Endothelial cell of umbilical vein (primary cell): ENCODE results near the gene COQ8A. TPM values are rescaled to one million over a fixed set of nuclear protein-coding genes. Genes with fewer than 3 reads are reported as not detected.

Source experiments
- BruUV-seq: library from RNA; stranded (reverse); fragments of 400-500 nt; replicated peaks from 2 replicates; lab custom pipeline; 2021; lab: Mats Ljungman, UMichigan
- CTCF ChIA-PET: fragments of 300-600, 350-600 bp; sonication (Branson Sonifier 250); formaldehyde crosslinking; loops from one replicate; lab custom pipeline; 2021; ENCODE audit warnings: antibody characterized with exemption, inconsistent platforms; lab: Charles Lee
- POLR2A ChIA-PET: fragments of 300-600, 350-600 bp; sonication (Branson Sonifier 250); formaldehyde crosslinking; loops from one replicate; lab custom pipeline; 2021; ENCODE audit warnings: antibody characterized with exemption, inconsistent platforms; lab: Charles Lee
- DNase-seq: peaks from one replicate; pipeline ENCODE4 v3.0.0-alpha.2; 2011; ENCODE audit warnings: low read depth, low spot score
- FAIRE-seq: peaks from 2 replicates; lab custom pipeline; 2011; peaks lifted over from hg19 to GRCh38; lab: Jason Lieb, UNC
- H2AFZ ChIP-seq: 2 replicates; pipeline ENCODE4 v1.6.0; 2012; ENCODE audit warnings: low read depth, low read length, control low read depth, inconsistent platforms
- H3K27ac ChIP-seq: 2 replicates; pipeline ENCODE4 v1.5.1; 2011; ENCODE audit warnings: low read depth, mild to moderate bottlenecking, control low read depth, low read length, moderate library complexity; ENCODE audit not compliant: insufficient read depth
- H3K27me3 ChIP-seq, 2 experiments: 2 replicates each; pipeline versions ENCODE4 v1.6.0 to v1.6.1; 2011; ENCODE audit warnings: low read length in 2 of 2, mixed read lengths in 1 of 2; ENCODE audit not compliant: control insufficient read depth in 2 of 2, insufficient read depth in 2 of 2
- H3K36me3 ChIP-seq, 2 experiments: 2 replicates in 1 of 2; 3 replicates in 1 of 2; pipeline ENCODE4 v1.5.1; 2011; ENCODE audit warnings: low read length in 2 of 2, mild to moderate bottlenecking in 1 of 2, moderate library complexity in 1 of 2; ENCODE audit not compliant: control insufficient read depth in 2 of 2, insufficient read depth in 2 of 2; ENCODE audit errors: extremely low read depth in 1 of 2
- H3K4me1 ChIP-seq: 3 replicates; pipeline ENCODE4 v1.5.1; 2011; ENCODE audit warnings: mild to moderate bottlenecking, low read length; ENCODE audit not compliant: control insufficient read depth, insufficient read depth; ENCODE audit errors: extremely low read depth
- H3K4me2 ChIP-seq: 2 replicates; pipeline ENCODE4 v1.6.1; 2011; ENCODE audit warnings: low read length, control low read depth, mixed read lengths; ENCODE audit not compliant: insufficient read depth
- H3K4me3 ChIP-seq, 3 experiments: fragments of 200-600 bp in 1 of 3; sonication (generic), shearing (Covaris generic) in 1 of 3; replicated peaks in 1 of 3; 2 replicates each; pipeline ENCODE4 v1.5.1; 2011 to 2016; ENCODE audit warnings: control low read depth in 3 of 3, low read length in 3 of 3, mild to moderate bottlenecking in 2 of 3, inconsistent platforms in 1 of 3, low read depth in 1 of 3, moderate library complexity in 1 of 3; ENCODE audit not compliant: insufficient read depth in 1 of 3
- H3K79me2 ChIP-seq: 2 replicates; pipeline ENCODE4 v1.6.0; 2012; ENCODE audit warnings: low read length, inconsistent platforms; ENCODE audit not compliant: control insufficient read depth, insufficient read depth
- H3K9ac ChIP-seq: replicated peaks from 2 replicates; pipeline ENCODE3; 2011; ENCODE audit warnings: low read length, control low read depth; ENCODE audit not compliant: insufficient read depth; ENCODE audit errors: extremely low read depth
- H3K9me1 ChIP-seq: replicated peaks from 3 replicates; pipeline ENCODE4 v1.6.0; 2011; ENCODE audit warnings: mild to moderate bottlenecking, low read length; ENCODE audit not compliant: control insufficient read depth, insufficient read depth; ENCODE audit errors: extremely low read depth
- H3K9me3 ChIP-seq: replicated peaks from 2 replicates; pipeline ENCODE4 v1.5.1; 2012; ENCODE audit warnings: low read length, inconsistent platforms; ENCODE audit not compliant: control insufficient read depth, insufficient read depth
- H4K20me1 ChIP-seq: replicated peaks from 2 replicates; pipeline ENCODE3; 2011; ENCODE audit warnings: mild to moderate bottlenecking, low read length; ENCODE audit not compliant: control insufficient read depth, insufficient read depth; ENCODE audit errors: extremely low read depth
- CTCF ChIP-seq, 2 donors: IDR thresholded peaks; 1 replicate in 1 of 2; 2 replicates in 1 of 2; pipeline ENCODE4 v1.5.1; 2011; ENCODE audit warnings: low read length in 2 of 2, mild to moderate bottlenecking in 2 of 2, moderate library complexity in 2 of 2, control low read depth in 1 of 2, inconsistent platforms in 1 of 2, low read depth in 1 of 2; ENCODE audit not compliant: insufficient read depth in 1 of 2; ENCODE audit errors: extremely low read depth in 1 of 2
- EZH2 ChIP-seq: IDR thresholded peaks from 2 replicates; pipeline ENCODE4 v1.6.1; 2012; ENCODE audit warnings: borderline replicate concordance, low read depth, mild to moderate bottlenecking, moderate library complexity, low read length, inconsistent platforms; ENCODE audit not compliant: severe bottlenecking
- FOS ChIP-seq: IDR thresholded peaks from 2 replicates; pipeline ENCODE4 v1.6.1; 2011; ENCODE audit warnings: mild to moderate bottlenecking, low read length, moderate library complexity, borderline replicate concordance; ENCODE audit not compliant: insufficient read depth
- GATA2 ChIP-seq: IDR thresholded peaks from 2 replicates; pipeline ENCODE4 v1.7.0; 2011; ENCODE audit warnings: low read depth, mild to moderate bottlenecking, moderate library complexity, mixed read lengths, low read length; ENCODE audit not compliant: insufficient read length, insufficient read depth
- JUN ChIP-seq: IDR thresholded peaks from 2 replicates; pipeline ENCODE4 v1.6.1; 2011; ENCODE audit warnings: borderline replicate concordance, low read depth; ENCODE audit not compliant: insufficient read length, insufficient read depth
- MYC ChIP-seq: IDR thresholded peaks from one replicate; pipeline ENCODE4 v1.6.1; 2011; ENCODE audit warnings: mild to moderate bottlenecking, low read depth, low read length
- POLR2A ChIP-seq: IDR thresholded peaks from 2 replicates; pipeline ENCODE4 v1.6.1; 2012; ENCODE audit warnings: low read depth, mild to moderate bottlenecking, control low read depth, low read length
- POLR2AphosphoS5 ChIP-seq: IDR thresholded peaks from 2 replicates; pipeline ENCODE4 v1.6.1; 2012; ENCODE audit warnings: low read depth, mild to moderate bottlenecking, control low read depth, low read length, moderate library complexity; ENCODE audit not compliant: insufficient read depth
- dilution Hi-C: fragments of 300-500 bp; cut with MboI; formaldehyde crosslinking; loops from one replicate; pipeline ENCODE4 v1.15.0; 2019; ENCODE audit warnings: low sequenced_read_pairs; ENCODE audit not compliant: extremely low pct_ligation_motif_present
- intact Hi-C: fragments of 100-400 bp; cut with micrococcal nuclease; formaldehyde crosslinking; loops from one replicate; pipeline ENCODE4 v1.10.0; 2022
- polyA plus RNA-seq, 4 experiments: library from polyadenylated mRNA; depleted of rRNA in 3 of 4; stranded (reverse) in 3 of 4; unstranded in 1 of 4; fragments of >200 nt; gene quantifications; 2 replicates each; pipeline versions ENCODE4 v1.2.1 to v1.2.3, GENCODE V29; 2011 to 2012; ENCODE audit warnings: missing spikeins in 1 of 4
- total RNA-seq: library from RNA; stranded (reverse); gene quantifications from 2 replicates; pipeline ENCODE4 v1.2.3, GENCODE V29; 2021
- TF ChIP-seq, protein P1 (sequence below): IDR thresholded peaks from 2 replicates; pipeline ENCODE4 v1.6.1; 2011; ENCODE audit not compliant: insufficient read depth, insufficient read length

Gene COQ8A
- total and polyA plus RNA-seq, 2 donors (not counting 3 experiments of a cell fraction or from before 2014, with no cell fraction given): 6.8 to 9.4 TPM

- Histone ChIP-seq H2AFZ (no peak overlapping the region), H3K9me3 (no peaks in the 10 kb centered on the region), H3K27me3 (no peaks in the 10 kb centered on the region), H3K9me1 (no peaks in the 10 kb centered on the region), H3K4me1 (no peaks in the 10 kb centered on the region), H3K27ac (no peak overlapping the region), H3K36me3 (no peaks in the 10 kb centered on the region), H3K79me2 (no peaks in the 10 kb centered on the region), H3K4me3 (no peak overlapping the region), H4K20me1 (no peaks in the 10 kb centered on the region), H3K9ac (no peak overlapping the region), H3K4me2 (no peak overlapping the region)
- ChIA-PET CTCF (no interaction called here), POLR2A (interaction anchor here (0.5 kb wide), 1 partner anchor 284 kb away, joined by 4 read pairs; no protein-coding TSS in a partner anchor)
- dilution Hi-C loops (no loop called here), intact Hi-C loops (no loop called here)
- TF ChIP-seq MYC (no peak), POLR2AphosphoS5 (no peak), CTCF (IDR thresholded peaks at IDR 0.05; ENCODE audit: extremely low read depth in 1 of 2, insufficient read depth in 1 of 2, low read depth in 1 of 2, low read length in 2 of 2) (no peak), GATA2 (no peak), FOS (no peak), JUN (no peak), POLR2A (no peak), EZH2 (no peak)
- TF ChIP-seq, protein P1, sequence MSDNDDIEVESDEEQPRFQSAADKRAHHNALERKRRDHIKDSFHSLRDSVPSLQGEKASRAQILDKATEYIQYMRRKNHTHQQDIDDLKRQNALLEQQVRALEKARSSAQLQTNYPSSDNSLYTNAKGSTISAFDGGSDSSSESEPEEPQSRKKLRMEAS: no peak
- BruUV-seq: no TSS peak
- FAIRE-seq (no peak), DNase-seq (no peak)
Measured at GRCh38 chr1:226967665-226968064, 27.6 kb downstream of the COQ8A start.
